AG09309 (cell line): ENCODE results near the gene SATB1.

Source experiments
- DNase-seq: peaks from one replicate; pipeline ENCODE4 v3.0.0-alpha.2; 2010; ENCODE audit warnings: low read depth
- H3K4me3 ChIP-seq: 2 replicates; pipeline ENCODE4 v1.5.1; 2011; ENCODE audit warnings: mild to moderate bottlenecking, low read depth, low read length, moderate library complexity; ENCODE audit not compliant: control insufficient read depth
- CTCF ChIP-seq: IDR thresholded peaks from 2 replicates; pipeline ENCODE4 v1.5.1; 2011; ENCODE audit warnings: mild to moderate bottlenecking, low read depth, low read length, inconsistent platforms; ENCODE audit not compliant: insufficient read depth, control insufficient read depth; ENCODE audit errors: missing control alignments

Gene SATB1

GRCh38 chr3:18351823-18352744 lies 73.1 kb downstream of the SATB1 start:
- DNase-seq: no peak
- H3K4me3 ChIP-seq: no peak overlapping the region

GRCh38 chr3:18351069-18351628 lies 74.0 kb downstream of the SATB1 start:
- no peak for DNase-seq
- H3K4me3 ChIP-seq: no peak overlapping the region
- TF ChIP-seq CTCF: no peak

More at GRCh38 chr3:18351823-18352744, 73.1 kb downstream of the SATB1 start:
- no peak for TF ChIP-seq CTCF

GRCh38 chr3:18349197-18349798 lies 75.8 kb downstream of the SATB1 start:
- TF ChIP-seq CTCF: no peak
- no peak overlapping the region for H3K4me3 ChIP-seq
- no peak for DNase-seq

- TF ChIP-seq CTCF: no peak
- no peak overlapping the region for H3K4me3 ChIP-seq
- no peak for DNase-seq
These were observed 79.0 kb downstream of the SATB1 start for GRCh38 chr3:18346097-18346496.

GRCh38 chr3:18345015-18345367 lies 80.1 kb downstream of the SATB1 start:
- DNase-seq: no peak
- no peak for TF ChIP-seq CTCF
- H3K4me3 ChIP-seq: no peak overlapping the region

- H3K4me3 ChIP-seq: no peak overlapping the region
- DNase-seq: no peak
- TF ChIP-seq CTCF: no peak
These were observed 80.7 kb downstream of the SATB1 start for GRCh38 chr3:18344306-18345014.
